Activated CD4-positive, alpha-beta T cell treated with anti-CD3 and anti-CD28 coated beads, Interleukin-2, amount 50 U/mL, for 24 hours (primary cell): ENCODE results near the gene KCNK17.

Experiments
- DNase-seq, 2 donors: peaks; one replicate each; pipeline ENCODE4 v3.0.0-alpha.2; 2020; ENCODE audit warnings: low read depth in 1 of 2, low spot score in 1 of 2

Gene KCNK17

GRCh38 chr6:39314273-39314795 lies at the start of gene KCNK17:
Gene KCNK17, minus strand, starts transcription at chr6:39314419. Its CDS starts 99 bp downstream, at chr6:39314320.
- DNase-seq: no peak

DNA sequence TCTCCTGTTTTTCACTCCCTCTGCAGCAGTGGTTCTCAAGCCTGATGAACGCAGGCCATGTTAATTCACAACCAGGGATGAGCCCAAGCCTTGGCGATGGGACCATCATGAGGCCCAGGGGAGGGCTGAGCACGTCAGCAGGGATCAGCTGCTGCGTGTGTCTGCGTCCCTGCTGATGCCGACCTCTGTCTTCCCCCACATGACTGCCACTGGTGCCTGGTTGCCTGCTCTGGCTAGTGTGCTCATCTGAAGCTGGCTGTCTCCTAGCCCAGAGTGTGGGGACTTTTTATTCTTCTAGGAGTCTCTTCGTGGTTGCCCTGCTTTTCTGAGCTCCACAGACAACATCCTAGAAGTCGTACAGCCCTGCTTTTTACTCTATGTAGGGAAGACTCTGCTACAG lies 49.1 kb upstream of the KCNK17 start:
- DNase-seq: no peak

- no peak for DNase-seq
These were observed 48.3 kb upstream of the KCNK17 start for GRCh38 chr6:39362487-39362865.

GRCh38 chr6:39361657-39362486 lies 47.7 kb upstream of the KCNK17 start:
- DNase-seq: peak; percentile 6 to 28

DNA sequence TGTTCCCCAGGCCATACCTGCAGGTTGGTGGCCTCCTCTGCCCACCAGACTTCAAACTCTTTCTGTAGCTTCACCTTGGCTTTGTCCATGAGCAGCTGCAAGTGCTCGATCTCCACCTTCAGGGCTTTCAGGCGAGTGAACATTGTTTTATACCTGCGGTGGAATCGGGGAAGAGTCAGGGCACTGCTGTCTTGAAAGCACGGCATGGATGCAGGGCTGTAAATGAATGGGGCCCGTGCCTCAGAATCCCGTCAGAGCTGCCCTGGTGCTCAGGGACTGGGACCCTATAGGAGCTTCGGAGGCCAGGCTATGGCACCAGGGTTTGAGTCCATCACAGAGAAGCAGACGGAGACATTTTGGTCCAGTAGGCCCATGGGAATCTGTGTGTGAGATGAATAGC lies 46.2 kb upstream of the KCNK17 start:
- no peak for DNase-seq

- DNase-seq: no peak
These were observed 43.9 kb upstream of the KCNK17 start for GRCh38 chr6:39357998-39358686.

DNA sequence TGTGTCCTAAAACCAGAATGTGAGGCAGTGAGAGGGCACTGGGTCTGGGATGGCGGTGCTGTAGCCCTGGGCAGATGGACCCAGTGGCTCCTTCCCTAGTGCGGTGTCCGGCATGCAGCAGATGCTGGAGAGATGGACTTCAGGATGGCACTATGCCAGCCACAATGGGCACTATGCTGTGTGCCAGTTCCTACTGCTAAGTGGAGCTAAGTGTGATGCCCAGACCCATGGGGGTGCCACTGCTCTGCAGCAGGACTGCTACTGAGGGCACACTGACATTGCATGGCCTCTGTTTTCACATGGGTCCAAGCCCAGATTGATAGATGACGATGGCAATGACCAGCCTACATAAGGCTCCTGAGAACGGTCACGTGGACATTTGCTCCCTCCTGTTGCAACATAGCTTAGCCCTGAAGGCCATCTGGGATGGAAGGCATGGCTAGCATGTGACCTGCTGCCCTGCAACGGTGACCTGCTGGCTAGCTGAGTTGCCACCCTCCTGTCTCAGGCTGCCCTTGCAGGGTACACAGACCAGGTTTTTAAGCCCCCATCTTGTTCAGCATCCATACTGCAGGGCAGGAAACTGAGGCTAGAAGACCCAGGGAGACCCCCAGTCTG lies 39.6 kb upstream of the KCNK17 start:
- DNase-seq: no peak

DNA sequence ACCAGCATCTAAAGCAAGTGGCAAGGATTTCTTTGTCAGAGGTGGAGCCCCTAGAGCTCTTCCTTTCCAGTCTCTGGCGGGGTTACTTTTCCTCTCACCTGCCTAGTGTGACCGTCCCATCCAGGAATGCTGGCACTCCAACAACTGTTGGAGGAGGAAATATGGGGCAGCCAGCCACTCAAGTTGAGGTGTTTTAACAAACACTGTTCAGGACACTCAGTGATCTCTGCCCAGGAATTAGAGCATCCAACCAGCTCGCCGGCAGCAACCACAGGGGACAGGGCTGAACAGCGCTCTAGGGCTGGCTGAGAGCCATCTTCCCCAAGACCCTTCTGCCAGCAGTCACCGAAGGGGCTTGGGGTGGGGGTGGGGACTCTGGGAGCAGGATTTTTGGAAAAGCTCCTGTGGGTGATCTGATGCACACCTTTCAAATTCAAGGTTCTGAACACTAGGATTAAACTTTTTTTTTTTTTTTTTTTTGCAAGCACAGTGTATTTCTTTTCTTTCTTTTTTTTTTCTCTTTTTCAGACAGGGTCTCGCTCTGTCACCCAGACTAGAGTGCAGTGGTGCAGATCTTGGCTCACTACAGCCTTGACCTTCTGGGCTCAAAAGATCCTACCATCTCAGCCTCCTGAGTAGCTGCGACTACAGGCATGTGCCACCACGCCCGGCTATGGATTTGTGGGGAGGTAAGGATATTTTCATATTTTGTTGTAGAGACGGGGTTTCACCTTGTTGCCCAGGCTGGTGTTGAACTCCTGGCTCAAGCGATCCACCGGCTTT lies 36.7 kb upstream of the KCNK17 start:
- DNase-seq: no peak

DNA sequence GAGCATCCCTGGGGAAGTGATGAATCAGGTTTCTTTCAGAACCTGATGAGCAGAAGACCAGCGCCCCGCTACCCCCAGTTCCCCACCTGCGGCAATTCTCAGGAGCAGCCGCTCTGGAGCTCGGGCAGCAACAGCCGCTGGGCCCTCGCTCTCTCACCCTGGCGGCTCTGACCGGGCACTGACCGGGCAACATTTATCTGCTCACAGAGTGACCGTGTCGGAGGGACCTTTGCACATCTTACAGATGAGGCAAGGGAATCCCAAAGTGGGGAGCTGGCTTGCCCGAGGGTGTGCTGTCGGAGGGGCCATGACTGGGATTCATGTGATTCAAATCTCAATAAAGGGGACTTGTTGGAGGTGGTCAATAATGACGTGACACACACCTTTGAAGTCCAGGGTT lies 34.5 kb upstream of the KCNK17 start:
- no peak for DNase-seq

DNA sequence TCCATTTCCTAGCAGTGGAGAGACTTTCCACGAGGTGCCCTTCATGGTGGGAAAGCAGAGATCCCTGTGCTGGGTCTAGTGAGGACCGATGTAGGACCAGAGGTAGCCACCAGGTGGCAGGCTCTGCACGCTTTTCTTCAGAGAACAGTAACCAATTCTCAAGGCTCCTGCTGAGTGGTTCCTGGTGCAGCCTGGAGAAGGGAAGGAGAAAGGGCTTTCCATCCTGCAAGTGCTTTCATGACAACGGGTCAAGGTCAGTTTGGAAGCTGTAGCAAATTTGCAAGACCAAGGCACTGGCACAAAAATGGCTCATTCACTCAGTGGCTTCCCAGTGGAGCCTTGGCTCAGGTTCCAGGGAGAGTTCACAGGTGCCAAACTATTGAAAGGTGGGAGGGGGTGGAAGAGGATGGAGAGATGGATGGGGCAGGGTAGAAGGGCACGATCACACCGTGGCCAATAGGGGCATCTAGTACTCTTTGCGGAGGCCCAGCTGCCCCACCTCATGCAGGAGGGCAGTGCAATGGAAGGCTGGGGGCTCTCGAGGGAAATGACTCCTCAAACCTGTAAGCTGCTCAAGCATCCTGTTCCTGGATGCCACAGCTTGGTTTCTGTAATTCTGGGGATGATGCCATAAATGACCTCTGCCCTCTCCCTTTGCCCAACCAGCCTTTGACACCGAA lies 33.8 kb upstream of the KCNK17 start:
- peak; percentile 28 to 40 for DNase-seq

- DNase-seq: no peak
These were observed 33.0 kb upstream of the KCNK17 start for GRCh38 chr6:39347206-39347605.

DNA sequence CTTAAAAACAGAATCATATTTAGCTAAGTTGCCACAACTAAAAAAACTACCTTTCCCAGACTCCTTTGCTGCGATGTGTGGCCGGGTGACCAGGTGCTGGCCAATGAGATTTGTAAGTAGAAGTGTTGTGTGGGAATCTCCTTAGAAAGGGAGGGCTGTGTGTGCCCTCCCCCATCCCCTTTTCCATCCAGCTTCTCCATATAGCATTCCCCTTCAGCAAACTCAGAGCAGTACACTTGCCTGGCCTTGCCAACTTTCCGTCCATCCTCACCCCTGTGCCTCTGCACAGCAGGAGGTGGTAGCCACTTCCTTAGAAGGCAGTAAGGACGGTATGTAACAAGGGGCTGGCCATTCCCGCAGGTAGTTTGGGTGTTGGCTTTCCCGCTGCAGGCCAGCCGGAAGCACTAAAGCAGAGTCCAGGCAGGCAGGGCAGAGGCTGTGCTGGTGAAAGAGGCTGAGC lies 30.6 kb upstream of the KCNK17 start:
- no peak for DNase-seq

- DNase-seq: no peak
These were observed 29.2 kb upstream of the KCNK17 start for GRCh38 chr6:39343396-39343870.

GRCh38 chr6:39342692-39343395 lies 28.6 kb upstream of the KCNK17 start:
- no peak for DNase-seq

- DNase-seq: no peak
These were observed 27.7 kb upstream of the KCNK17 start for GRCh38 chr6:39341937-39342336.

GRCh38 chr6:39341352-39341751 lies 27.1 kb upstream of the KCNK17 start:
- DNase-seq: no peak

DNA sequence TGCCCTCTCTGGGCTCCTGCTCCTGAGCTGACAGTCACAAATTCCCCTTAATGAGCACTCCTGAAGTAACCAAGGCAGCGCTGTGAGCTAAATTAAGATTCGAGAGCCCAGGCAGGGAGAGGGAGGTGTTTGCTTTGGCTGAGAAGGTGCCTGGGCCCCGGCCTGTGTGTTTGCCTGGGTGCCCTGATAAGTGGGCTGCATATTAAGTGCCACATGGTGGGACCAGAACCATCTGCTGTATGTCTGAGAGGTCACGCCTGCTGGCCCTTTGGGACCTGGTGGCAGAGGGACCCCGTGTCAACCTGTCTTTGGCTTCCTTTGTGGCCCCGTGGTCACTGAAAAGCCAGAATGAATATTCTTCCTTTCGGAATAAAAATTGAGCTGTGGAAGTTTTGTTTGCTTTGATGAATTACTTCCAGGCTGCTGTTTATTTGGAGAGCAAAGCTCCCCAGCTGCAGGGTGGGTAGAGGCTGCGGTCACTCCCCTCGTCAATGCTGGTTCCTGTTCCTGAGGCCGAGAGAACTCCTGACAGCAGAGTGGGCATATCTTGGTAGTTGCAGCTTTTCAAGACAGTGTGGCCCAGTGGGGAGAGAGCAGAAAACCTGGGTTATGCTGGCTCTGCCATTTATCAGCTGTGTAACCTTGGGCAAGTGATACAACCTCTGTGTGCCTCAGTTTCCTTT lies 25.8 kb upstream of the KCNK17 start:
- DNase-seq: no peak

DNA sequence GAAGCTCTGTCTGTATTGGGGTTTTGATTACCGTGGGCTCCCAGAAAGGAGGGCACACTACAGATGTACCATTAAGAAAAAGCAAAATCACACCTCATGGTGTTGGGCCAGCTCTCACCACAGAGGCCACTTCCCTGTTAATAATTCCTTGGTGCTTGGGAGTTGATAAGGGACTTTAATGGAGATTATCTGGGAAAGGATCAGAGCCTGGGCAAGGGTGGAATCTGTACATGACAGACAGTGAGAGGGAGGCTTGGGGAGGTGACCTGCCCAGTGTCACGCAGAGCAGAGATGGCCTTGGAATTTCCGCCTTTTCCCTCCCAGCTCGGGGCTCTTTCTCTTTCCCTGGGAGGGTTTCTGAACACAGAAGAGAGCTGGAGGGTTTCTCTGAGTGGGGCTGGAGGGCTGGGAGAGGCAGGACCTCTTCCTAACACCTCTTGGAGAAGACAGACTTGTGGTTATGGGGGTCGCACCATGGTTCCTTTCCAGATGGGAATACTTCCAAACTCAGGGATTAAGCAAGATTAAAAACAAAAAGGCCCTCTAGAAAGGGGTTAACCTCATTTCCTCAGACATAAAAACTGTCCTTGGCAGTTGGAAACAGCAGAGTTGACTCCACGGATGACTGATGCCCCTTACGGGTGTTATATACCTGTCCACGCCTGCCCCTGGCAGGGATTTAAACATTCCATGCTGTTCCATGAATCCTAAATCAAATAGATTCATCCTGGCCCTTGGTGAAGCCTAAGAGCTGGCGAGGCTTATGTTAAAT lies 25.1 kb upstream of the KCNK17 start:
- DNase-seq: no peak
